NCI-H146 treated with DMSO at 0.1 percent for 48 hours (cell line): ENCODE measurements around the gene HBG1.

Experiments used
- DNase-seq: peaks from one replicate; lab custom pipeline; 2025; ENCODE audit not compliant: unreplicated experiment; lab: John Stamatoyannopoulos, UW

HBG1 gene

GRCh38 chr11:5247472-5248192 is 2.0 kb downstream of the HBG1 start:
- no peak for DNase-seq

GRCh38 chr11:5246772-5247471 is 2.7 kb downstream of the HBG1 start:
- no peak for DNase-seq

- DNase-seq, result no peak
Observed at GRCh38 chr11:5245155-5245554, 4.5 kb downstream of the HBG1 start.

- no peak for DNase-seq
Observed at GRCh38 chr11:5243816-5244180, 5.9 kb downstream of the HBG1 start.

- DNase-seq, result no peak
Observed at GRCh38 chr11:5242933-5243815, 6.5 kb downstream of the HBG1 start.

- no peak for DNase-seq
Observed at GRCh38 chr11:5242208-5242607, 7.4 kb downstream of the HBG1 start.

- DNase-seq, result no peak
Observed at GRCh38 chr11:5241458-5241857, 8.2 kb downstream of the HBG1 start.

- DNase-seq, result no peak
Observed at GRCh38 chr11:5240458-5240857, 9.2 kb downstream of the HBG1 start.

- no peak for DNase-seq
Observed at GRCh38 chr11:5240056-5240455, 9.6 kb downstream of the HBG1 start.

GRCh38 chr11:5239046-5239445 is 10.6 kb downstream of the HBG1 start:
- DNase-seq, result no peak

GRCh38 chr11:5238486-5238885 is 11.2 kb downstream of the HBG1 start:
- DNase-seq, result no peak

- no peak for DNase-seq
Observed at GRCh38 chr11:5237420-5237819, 12.2 kb downstream of the HBG1 start.

- DNase-seq, result no peak
Observed at GRCh38 chr11:5235364-5236095, 14.1 kb downstream of the HBG1 start.

GRCh38 chr11:5234381-5234834 is 15.2 kb downstream of the HBG1 start, which contains the start of gene HBD:
Gene HBD, minus strand, starts transcription at chr11:5234483. Its CDS starts 50 bp downstream, at chr11:5234433.
- DNase-seq, result no peak

GRCh38 chr11:5233307-5233706 is 16.4 kb downstream of the HBG1 start:
- no peak for DNase-seq

GRCh38 chr11:5232821-5233220 is 16.8 kb downstream of the HBG1 start:
- DNase-seq, result no peak

- no peak for DNase-seq
Observed at GRCh38 chr11:5232176-5232575, 17.5 kb downstream of the HBG1 start.

GRCh38 chr11:5231111-5231510 is 18.5 kb downstream of the HBG1 start:
- DNase-seq, result no peak

GRCh38 chr11:5230266-5230665 is 19.4 kb downstream of the HBG1 start:
- DNase-seq, result no peak

GRCh38 chr11:5229796-5230195 is 19.9 kb downstream of the HBG1 start:
- no peak for DNase-seq

- DNase-seq, result no peak
Observed at GRCh38 chr11:5229356-5229755, 20.3 kb downstream of the HBG1 start.
